GM13976 (cell line): ENCODE measurements around the gene NFIC.

Source experiments
- DNase-seq: peaks from one replicate; pipeline ENCODE4 v3.0.0; 2012; ENCODE audit warnings: low spot score
- in situ Hi-C: fragments of 300-500 bp; cut with MboI; formaldehyde crosslinking; loops from one replicate; pipeline ENCODE4 v1.12.0; 2022; ENCODE audit warnings: low sequenced_read_pairs, mixed read lengths, inconsistent platforms; ENCODE audit not compliant: unreplicated experiment
- TF ChIP-seq, protein P1 (sequence below): IDR thresholded peaks from 2 replicates; pipeline ENCODE4 v1.5.1; 2012; ENCODE audit warnings: borderline replicate concordance, mild to moderate bottlenecking; ENCODE audit not compliant: insufficient read depth; ENCODE audit errors: extremely low read depth, missing control alignments, control extremely low read depth

Gene NFIC

DNA sequence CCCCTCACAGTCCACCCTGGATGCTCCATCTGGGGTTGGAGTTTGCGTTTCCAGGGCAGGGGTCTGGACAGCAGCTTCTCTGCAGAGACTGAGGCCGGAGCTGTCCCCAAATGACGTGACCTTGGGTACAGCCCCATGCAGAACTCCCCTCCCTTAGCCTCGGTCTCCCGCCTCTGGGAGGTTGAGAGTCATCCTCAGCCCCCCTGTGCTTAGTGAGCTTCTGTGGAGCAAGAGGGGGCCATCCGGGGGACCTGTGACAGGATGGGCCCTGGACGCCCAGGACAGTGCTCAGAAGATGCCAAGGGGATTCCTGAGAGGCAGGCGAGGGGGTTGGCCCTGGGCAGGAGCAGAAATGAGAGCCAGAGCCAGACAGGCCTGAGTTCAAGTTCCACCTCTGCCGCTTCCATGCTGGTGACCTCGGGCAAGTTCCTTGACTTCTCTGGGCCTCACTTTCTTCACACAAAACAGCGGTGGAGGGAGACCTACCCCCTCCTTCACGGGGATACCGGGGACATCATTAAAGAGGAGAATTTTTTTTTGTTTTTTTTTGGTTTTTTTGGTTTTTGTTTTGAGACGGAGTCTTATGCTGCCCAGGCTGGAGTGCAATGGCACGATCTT, 93.7 kb downstream of the NFIC start:
- no peak for DNase-seq
- TF ChIP-seq, protein P1, sequence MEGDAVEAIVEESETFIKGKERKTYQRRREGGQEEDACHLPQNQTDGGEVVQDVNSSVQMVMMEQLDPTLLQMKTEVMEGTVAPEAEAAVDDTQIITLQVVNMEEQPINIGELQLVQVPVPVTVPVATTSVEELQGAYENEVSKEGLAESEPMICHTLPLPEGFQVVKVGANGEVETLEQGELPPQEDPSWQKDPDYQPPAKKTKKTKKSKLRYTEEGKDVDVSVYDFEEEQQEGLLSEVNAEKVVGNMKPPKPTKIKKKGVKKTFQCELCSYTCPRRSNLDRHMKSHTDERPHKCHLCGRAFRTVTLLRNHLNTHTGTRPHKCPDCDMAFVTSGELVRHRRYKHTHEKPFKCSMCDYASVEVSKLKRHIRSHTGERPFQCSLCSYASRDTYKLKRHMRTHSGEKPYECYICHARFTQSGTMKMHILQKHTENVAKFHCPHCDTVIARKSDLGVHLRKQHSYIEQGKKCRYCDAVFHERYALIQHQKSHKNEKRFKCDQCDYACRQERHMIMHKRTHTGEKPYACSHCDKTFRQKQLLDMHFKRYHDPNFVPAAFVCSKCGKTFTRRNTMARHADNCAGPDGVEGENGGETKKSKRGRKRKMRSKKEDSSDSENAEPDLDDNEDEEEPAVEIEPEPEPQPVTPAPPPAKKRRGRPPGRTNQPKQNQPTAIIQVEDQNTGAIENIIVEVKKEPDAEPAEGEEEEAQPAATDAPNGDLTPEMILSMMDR: no peak
- in situ Hi-C loops: no loop called here

DNA sequence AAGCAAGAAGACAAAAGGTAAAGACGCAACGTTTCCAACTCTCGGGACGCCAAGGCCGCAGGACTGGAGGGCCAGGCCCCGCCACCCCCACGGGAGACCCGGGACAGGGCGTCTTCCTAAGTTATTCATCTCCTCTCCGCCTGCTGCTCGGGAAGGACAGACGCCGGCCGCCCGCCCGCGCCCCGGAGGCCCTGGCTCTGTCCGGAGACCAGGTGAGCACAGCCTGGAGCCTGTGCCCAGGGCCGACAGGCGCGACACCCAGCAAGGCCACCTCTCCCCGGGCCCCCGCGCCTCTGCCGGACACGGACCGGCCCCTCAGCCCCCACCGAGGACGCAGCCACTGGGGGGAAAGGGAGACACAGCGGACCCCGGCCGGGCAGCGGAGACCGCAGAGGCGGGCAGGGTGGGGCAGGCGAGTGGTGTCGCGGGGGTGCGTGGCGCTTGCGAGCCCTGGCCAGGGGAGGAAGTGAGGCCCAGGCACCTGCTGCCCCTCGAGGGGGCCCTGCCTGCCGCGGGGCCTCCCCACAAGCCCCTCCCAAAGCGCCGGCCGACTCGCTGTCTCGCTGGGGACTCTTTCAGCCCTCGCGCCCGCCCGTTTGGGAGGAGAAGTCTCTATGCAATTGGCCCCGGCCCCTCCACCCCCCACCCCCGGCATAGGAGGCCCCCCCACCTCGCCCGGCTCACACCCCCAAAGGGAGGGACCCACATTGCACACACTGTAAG, 96.8 kb downstream of the NFIC start:
- in situ Hi-C loops: no loop called here
- TF ChIP-seq, protein P1: no peak
- no peak for DNase-seq

DNA sequence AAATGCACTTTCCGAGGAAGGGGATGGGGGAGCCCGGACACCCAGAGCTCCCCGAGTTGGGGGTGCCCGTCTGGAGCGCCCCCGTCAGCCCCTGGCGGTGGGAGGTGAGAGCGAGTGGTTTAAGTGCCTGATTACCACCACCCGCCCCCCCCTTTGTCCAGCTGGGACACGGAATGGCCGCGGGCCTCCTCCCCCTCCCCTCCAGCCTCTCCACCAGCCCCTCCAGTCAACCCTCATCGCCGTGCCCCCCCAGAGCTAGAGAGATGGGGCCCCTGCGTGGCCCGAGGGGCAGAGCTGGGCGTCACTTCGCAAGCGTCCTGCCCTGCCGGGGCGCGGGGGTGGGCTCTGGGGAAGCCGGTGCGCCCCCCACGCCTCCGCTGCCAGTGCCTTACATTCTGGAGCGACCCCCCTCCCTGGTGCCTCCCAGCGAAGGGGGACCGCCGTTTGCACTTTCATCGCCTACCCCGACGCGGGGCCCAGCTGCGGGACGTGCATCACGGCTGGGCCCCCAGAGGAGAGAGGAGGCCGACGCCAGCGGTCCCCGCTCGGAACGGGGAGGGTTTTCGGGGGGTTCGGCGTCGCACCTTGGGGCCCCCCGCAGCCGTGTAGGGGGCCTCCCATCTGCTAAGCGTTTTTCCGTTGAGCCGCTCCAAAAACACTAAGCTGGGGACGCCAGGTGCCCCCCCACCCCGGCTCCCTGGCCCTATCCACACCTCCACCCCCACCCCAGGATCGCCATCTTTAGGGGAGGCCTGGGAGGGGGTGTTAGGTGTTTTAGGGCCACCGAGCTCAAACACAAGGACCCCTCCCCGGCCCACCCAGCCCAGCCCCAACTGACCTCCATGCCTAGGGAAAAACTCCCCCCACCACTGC, 97.6 kb downstream of the NFIC start:
- no peak for DNase-seq
- in situ Hi-C loops: no loop called here

DNA sequence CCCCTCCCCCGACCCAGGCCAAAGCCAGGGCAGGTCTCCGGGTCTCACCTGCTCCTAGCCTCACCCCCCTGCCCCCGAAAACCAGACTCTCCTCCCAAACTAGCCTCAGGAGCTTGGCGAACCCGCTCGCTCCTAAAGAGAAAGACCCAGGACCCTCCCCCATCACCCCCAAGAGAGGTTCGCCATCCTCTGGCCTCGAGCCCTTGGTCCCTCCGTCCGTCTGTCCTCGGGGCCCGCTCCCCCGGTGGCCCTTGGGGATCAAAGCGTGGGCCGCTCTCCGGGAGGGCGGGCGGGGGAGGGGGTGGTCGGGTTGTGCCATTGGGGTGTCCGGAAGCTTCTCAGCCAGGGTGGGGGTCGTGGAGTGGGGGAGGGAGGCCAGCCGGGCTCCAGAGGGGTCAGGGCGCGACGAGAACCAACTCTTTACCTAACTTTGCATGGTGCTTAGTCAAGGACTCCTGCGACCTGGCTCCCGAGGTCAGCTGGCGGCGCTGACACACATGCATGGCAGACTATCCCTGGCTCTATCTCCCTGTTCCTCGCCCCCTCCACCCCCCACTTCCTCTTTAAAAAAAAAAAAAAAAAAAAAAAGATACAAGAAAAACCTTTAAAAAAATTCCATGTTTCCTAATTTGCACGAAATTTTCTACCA, 98.3 kb downstream of the NFIC start:
- TF ChIP-seq, protein P1: no peak
- DNase-seq: no peak
- in situ Hi-C loops: no loop called here

More for the DNA sequence above, 97.6 kb downstream of the NFIC start:
- TF ChIP-seq, protein P1: no peak

DNA sequence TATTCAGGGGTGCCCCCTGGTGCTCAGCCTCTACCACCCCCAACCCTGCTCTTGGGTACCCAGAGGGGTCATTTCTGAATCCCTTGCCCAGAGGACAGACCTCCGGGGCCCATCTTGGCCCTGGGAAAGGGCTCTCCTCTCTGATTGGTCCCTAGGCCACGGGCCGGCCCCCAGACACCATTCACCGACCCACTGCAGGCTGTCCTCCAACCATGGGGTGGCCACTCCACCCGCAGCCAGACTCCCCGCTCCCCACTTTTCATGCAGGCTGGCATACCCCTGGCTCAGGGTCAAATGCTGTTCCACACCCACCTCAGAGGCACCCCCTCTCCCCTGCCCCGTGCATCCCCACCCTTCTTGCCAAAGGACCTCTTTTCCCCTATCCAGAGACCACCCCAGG, 99.2 kb downstream of the NFIC start:
- TF ChIP-seq, protein P1: no peak
- in situ Hi-C loops: no loop called here
- DNase-seq: no peak

DNA sequence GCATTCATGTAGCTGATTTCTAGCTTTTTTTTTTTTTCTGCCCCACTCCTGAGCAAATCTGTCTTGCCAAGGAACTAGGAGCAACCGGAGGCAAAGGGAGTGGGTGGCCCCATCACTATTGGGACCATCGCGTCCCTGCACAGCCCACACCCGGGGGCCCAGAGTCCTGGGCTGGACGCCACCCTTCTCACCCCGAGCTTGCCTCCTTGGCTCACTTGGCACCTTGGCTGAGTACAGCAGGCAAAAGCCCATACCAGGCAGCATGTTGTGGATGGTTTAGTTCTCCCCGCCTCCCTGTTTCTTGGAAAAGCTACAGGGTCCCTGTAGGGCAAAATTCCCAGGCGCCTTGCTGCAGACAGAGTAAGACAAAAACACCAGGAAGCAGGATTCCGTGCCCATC, 100.3 kb downstream of the NFIC start:
- in situ Hi-C loops: no loop called here
- no peak for DNase-seq
- TF ChIP-seq, protein P1: no peak
